ENCODE data around the gene MARCHF10.
"Not testable (repeated sequence)": the region's sequence is repeated elsewhere in the genome, so short reads cannot be mapped to it uniquely, and the experiment has no call there.

The MARCHF10 gene

GRCh38 chr17:62787366-62787765 lies 20.7 kb downstream of the MARCHF10 start:
- DNase-seq (ENCODE audit: low spot score in 2 of 2): no peak
- no peak for ATAC-seq (ENCODE audit: low read depth)
- Mint-ChIP-seq H3K36me3 (peaks cover 6% of the 10 kb centered on the region), H3K9me3 (peaks cover 4% of the 10 kb centered on the region), H3K27ac (no peak overlapping the region), H3K4me3 (no peak overlapping the region), H3K4me1 (no peaks in the 10 kb centered on the region), H3K27me3 (peaks cover 10% of the 10 kb centered on the region)

DNA sequence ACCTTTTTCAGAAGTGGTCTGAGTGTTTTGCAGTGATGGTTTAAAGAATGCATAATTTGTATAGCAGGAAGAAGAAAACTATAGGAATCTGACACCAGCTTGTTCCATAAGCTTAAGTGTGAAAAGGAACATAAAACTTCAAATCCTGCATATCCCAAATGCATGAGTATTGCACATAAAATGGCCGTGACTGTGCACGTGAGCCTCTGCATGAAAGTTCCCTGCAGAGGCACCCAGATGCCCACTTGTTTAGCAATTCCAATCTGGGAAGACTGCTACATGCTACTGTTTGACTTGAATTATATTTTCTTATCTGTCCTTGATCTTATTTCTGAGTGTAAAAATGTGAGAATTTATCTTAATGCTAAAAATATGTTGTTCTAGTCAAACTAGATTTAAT lies 21.5 kb downstream of the MARCHF10 start:
- DNase-seq (ENCODE audit: low spot score in 2 of 2): no peak
- no peak for ATAC-seq (ENCODE audit: low read depth)
- H3K27me3 Mint-ChIP-seq: peaks cover 10% of the 10 kb centered on the region
- H3K9me3 Mint-ChIP-seq: peaks cover 4% of the 10 kb centered on the region
- H3K4me3 Mint-ChIP-seq: no peak overlapping the region
- H3K27ac Mint-ChIP-seq: no peak overlapping the region
- no peaks in the 10 kb centered on the region for H3K4me1 Mint-ChIP-seq
- peaks cover 6% of the 10 kb centered on the region for H3K36me3 Mint-ChIP-seq

DNA sequence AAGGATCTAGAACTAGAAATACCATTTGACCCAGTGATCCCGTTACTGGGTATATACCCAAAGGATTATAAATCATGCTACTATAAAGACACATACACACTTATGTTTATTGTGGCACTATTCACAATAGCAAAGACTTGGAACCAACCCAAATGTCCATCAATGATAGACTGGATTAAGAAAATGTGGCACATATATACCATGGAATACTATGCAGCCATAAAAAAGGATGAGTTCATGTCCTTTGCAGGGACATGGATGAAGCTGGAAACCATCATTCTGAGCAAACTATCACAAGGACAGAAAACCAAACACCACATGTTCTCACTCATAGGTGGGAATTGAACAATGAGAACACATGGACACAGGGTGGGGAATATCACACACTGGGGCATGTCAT lies 22.1 kb downstream of the MARCHF10 start:
- not testable (repeated sequence) for H3K4me3 Mint-ChIP-seq; ATAC-seq (ENCODE audit: low read depth); H3K36me3 Mint-ChIP-seq; H3K27ac Mint-ChIP-seq; DNase-seq (ENCODE audit: low spot score in 2 of 2); H3K4me1 Mint-ChIP-seq; H3K9me3 Mint-ChIP-seq
- H3K27me3 Mint-ChIP-seq: peaks cover 10% of the 10 kb centered on the region

GRCh38 chr17:62782730-62783270 lies 25.3 kb downstream of the MARCHF10 start:
- ATAC-seq (ENCODE audit: low read depth): no peak
- Mint-ChIP-seq H3K4me3 (no peak overlapping the region), H3K27ac (no peak overlapping the region), H3K9me3 (peaks cover 4% of the 10 kb centered on the region), H3K27me3 (peaks cover 8% of the 10 kb centered on the region), H3K36me3 (peaks cover 6% of the 10 kb centered on the region), H3K4me1 (no peaks in the 10 kb centered on the region)
- no peak for DNase-seq (ENCODE audit: low spot score in 2 of 2)

GRCh38 chr17:62781831-62782251 lies 26.3 kb downstream of the MARCHF10 start:
- H3K4me3 Mint-ChIP-seq: no peak overlapping the region
- H3K4me1 Mint-ChIP-seq: no peaks in the 10 kb centered on the region
- no peak overlapping the region for H3K27ac Mint-ChIP-seq
- H3K9me3 Mint-ChIP-seq: peaks cover 4% of the 10 kb centered on the region
- H3K36me3 Mint-ChIP-seq: peaks cover 6% of the 10 kb centered on the region
- ATAC-seq (ENCODE audit: low read depth): no peak
- no peak for DNase-seq (ENCODE audit: low spot score in 2 of 2)
- peaks cover 10% of the 10 kb centered on the region for H3K27me3 Mint-ChIP-seq

DNA sequence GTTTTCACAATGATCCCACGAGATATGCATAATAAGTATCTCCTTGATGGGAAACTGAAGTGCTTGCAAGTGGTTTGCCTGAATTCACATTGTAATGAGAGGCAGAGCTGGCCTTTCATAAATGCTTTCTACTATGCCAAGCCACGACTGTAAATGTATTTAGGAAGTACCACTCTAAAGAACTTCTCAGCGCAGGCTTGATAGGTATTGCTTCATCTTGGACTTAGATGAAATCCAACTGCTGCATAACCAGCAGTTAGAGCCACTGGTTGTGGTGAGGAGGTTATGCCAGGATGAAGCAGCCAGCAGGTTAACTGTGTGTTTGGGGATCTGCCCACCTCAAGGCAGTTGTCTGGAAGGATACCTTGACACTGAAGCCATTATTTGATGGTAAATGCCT lies 26.8 kb downstream of the MARCHF10 start:
- Mint-ChIP-seq H3K9me3 (peaks cover 4% of the 10 kb centered on the region), H3K27me3 (peaks cover 10% of the 10 kb centered on the region)

DNA sequence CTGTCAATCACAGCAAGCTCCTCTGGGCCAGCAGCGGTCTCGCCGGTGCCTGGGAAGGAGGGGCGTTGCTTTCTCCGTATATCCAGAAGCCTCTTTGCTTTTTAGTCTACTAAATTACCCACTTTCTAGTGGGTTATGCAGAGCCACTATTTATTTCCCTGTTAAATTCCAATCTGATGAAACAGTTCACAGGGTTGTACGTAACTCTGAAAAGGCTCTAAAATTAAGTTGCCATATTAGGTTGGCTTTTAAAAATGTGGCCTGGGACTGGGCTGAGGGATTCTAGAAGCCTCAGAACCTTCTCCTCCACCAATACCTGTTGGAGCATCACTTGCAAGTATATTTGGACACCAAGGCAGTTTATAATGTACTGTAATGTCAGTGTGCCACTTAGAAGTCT lies 27.2 kb downstream of the MARCHF10 start:
- Mint-ChIP-seq H3K36me3 (peaks cover 6% of the 10 kb centered on the region), H3K9me3 (peaks cover 4% of the 10 kb centered on the region)

More for the DNA sequence above, 26.8 kb downstream of the MARCHF10 start:
- no peak overlapping the region for H3K27ac Mint-ChIP-seq
- DNase-seq (ENCODE audit: low spot score in 2 of 2) (no peak), ATAC-seq (ENCODE audit: low read depth) (no peak)
- H3K4me1 Mint-ChIP-seq: no peaks in the 10 kb centered on the region
- no peak overlapping the region for H3K4me3 Mint-ChIP-seq
- H3K36me3 Mint-ChIP-seq: peaks cover 6% of the 10 kb centered on the region

GRCh38 chr17:62780269-62780668 lies 27.8 kb downstream of the MARCHF10 start:
- no peak for ATAC-seq (ENCODE audit: low read depth)
- Mint-ChIP-seq H3K27ac (no peak overlapping the region), H3K27me3 (peaks cover 10% of the 10 kb centered on the region), H3K9me3 (peaks cover 4% of the 10 kb centered on the region), H3K4me3 (no peak overlapping the region), H3K36me3 (peaks cover 6% of the 10 kb centered on the region), H3K4me1 (no peaks in the 10 kb centered on the region)
- DNase-seq (ENCODE audit: low spot score in 2 of 2): no peak

More for the DNA sequence above, 27.2 kb downstream of the MARCHF10 start:
- Mint-ChIP-seq H3K27me3 (peaks cover 10% of the 10 kb centered on the region), H3K4me1 (no peaks in the 10 kb centered on the region), H3K27ac (no peak overlapping the region), H3K4me3 (no peak overlapping the region)
- no peak for ATAC-seq (ENCODE audit: low read depth)
- no peak for DNase-seq (ENCODE audit: low spot score in 2 of 2)

GRCh38 chr17:62778990-62779681 lies 29.0 kb downstream of the MARCHF10 start:
- ATAC-seq (ENCODE audit: low read depth): no peak
- no peak overlapping the region for H3K27ac Mint-ChIP-seq
- H3K9me3 Mint-ChIP-seq: peaks cover 4% of the 10 kb centered on the region
- H3K4me1 Mint-ChIP-seq: no peaks in the 10 kb centered on the region
- H3K27me3 Mint-ChIP-seq: peaks cover 12% of the 10 kb centered on the region
- H3K4me3 Mint-ChIP-seq: no peak overlapping the region
- DNase-seq (ENCODE audit: low spot score in 2 of 2): no peak
- peaks cover 6% of the 10 kb centered on the region for H3K36me3 Mint-ChIP-seq

GRCh38 chr17:62775876-62776275 lies 32.2 kb downstream of the MARCHF10 start:
- Mint-ChIP-seq H3K27ac (no peak overlapping the region), H3K4me3 (no peak overlapping the region), H3K27me3 (peaks cover 25% of the 10 kb centered on the region), H3K9me3 (peaks cover 2% of the 10 kb centered on the region), H3K4me1 (no peaks in the 10 kb centered on the region), H3K36me3 (no peaks in the 10 kb centered on the region)
- ATAC-seq (ENCODE audit: low read depth): no peak
- no peak for DNase-seq (ENCODE audit: low spot score in 2 of 2)

GRCh38 chr17:62774338-62774737 lies 33.8 kb downstream of the MARCHF10 start:
- Mint-ChIP-seq H3K4me3 (no peak overlapping the region), H3K4me1 (no peaks in the 10 kb centered on the region), H3K36me3 (no peaks in the 10 kb centered on the region), H3K27ac (no peak overlapping the region), H3K27me3 (peaks cover 28% of the 10 kb centered on the region), H3K9me3 (peaks cover 3% of the 10 kb centered on the region)
- ATAC-seq (ENCODE audit: low read depth): no peak
- DNase-seq (ENCODE audit: low spot score in 2 of 2): no peak

- no peak for DNase-seq (ENCODE audit: low spot score in 2 of 2)
- Mint-ChIP-seq H3K36me3 (no peaks in the 10 kb centered on the region), H3K27ac (no peak overlapping the region), H3K27me3 (peaks cover 18% of the 10 kb centered on the region), H3K9me3 (peaks cover 3% of the 10 kb centered on the region), H3K4me3 (no peak overlapping the region), H3K4me1 (no peaks in the 10 kb centered on the region)
- ATAC-seq (ENCODE audit: low read depth): no peak
Observed at GRCh38 chr17:62767997-62768396, 40.1 kb downstream of the MARCHF10 start.

DNA sequence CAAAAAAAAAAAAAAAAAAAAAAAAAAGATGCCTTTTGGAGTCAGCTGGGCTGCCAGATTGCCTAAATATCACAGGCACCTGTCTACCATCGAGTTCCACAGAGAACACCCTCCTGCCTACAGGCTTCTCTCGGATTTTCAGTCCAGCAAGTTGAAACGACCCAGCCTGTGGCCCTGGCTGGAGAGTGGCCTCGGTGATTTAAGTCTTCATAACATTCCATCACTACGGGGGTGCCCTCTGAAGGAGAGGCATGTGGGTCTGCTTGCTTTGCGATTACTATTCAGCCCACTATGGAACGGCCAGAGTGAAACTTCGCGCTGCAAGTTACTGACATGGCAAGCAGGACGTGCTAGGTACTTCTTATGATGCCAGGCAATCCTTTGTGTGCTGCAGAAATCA lies 42.8 kb downstream of the MARCHF10 start:
- H3K4me1 Mint-ChIP-seq: no peaks in the 10 kb centered on the region
- ATAC-seq (ENCODE audit: low read depth): no peak
- H3K4me3 Mint-ChIP-seq: no peak overlapping the region

GRCh38 chr17:62763891-62764600 lies 44.1 kb downstream of the MARCHF10 start:
- Mint-ChIP-seq H3K27me3 (peaks cover 16% of the 10 kb centered on the region), H3K4me3 (no peak overlapping the region), H3K36me3 (no peaks in the 10 kb centered on the region), H3K4me1 (no peaks in the 10 kb centered on the region), H3K9me3 (no peaks in the 10 kb centered on the region), H3K27ac (no peak overlapping the region)
- no peak for ATAC-seq (ENCODE audit: low read depth)
- no peak for DNase-seq (ENCODE audit: low spot score in 2 of 2)

More for the DNA sequence above, 42.8 kb downstream of the MARCHF10 start:
- no peaks in the 10 kb centered on the region for H3K36me3 Mint-ChIP-seq
- H3K27ac Mint-ChIP-seq: no peak overlapping the region
- DNase-seq (ENCODE audit: low spot score in 2 of 2): no peak
- H3K27me3 Mint-ChIP-seq: peaks cover 19% of the 10 kb centered on the region
- peaks cover 1% of the 10 kb centered on the region for H3K9me3 Mint-ChIP-seq

All from memory B cell (primary cell).